Measurements from ENCODE around the gene RALGAPB. TPM values are rescaled to one million over a fixed set of nuclear protein-coding genes. Genes with fewer than 3 reads are reported as not detected.
"Not testable (repeated sequence)": the region's sequence is repeated elsewhere in the genome, so short reads cannot be mapped to it uniquely, and the experiment has no call there.

Gene RALGAPB
- polyA plus RNA-seq, 3 donors: 5.3 to 8.7 (median 6.2) TPM

GRCh38 chr20:38471245-38471644 is 1.4 kb upstream of the RALGAPB start:
- 70 to 80% (median 78%) methylated on average over 1 of the region's 1 CpG for WGBS, 3 donors
- no peak overlapping the region for H3K27ac ChIP-seq (ENCODE audit: low read depth, low read length)

GRCh38 chr20:38471987-38472512 is 593 bp upstream of the RALGAPB start:
- no peak overlapping the region for H3K27ac ChIP-seq (ENCODE audit: low read depth, low read length)
- whole genome bisulfite sequencing, 3 donors: 9 to 20% (median 20%) methylated on average over 12 of the region's 12 CpGs

- no peak overlapping the region for H3K27ac ChIP-seq (ENCODE audit: low read depth, low read length)
- WGBS, 3 donors: 5 to 15% (median 12%) methylated on average over 10 of the region's 10 CpGs
These were observed 738 bp downstream of the RALGAPB start for GRCh38 chr20:38473367-38473795.

- 96 to 98% (median 97%) methylated on average over 8 of the region's 8 CpGs for WGBS, 3 donors
These were observed 5.1 kb downstream of the RALGAPB start for GRCh38 chr20:38477747-38478146.

GRCh38 chr20:38479596-38479995 is 7.0 kb downstream of the RALGAPB start:
- H3K27ac ChIP-seq (ENCODE audit: low read depth, low read length): no peak overlapping the region
- WGBS, 3 donors: 87 to 95% (median 92%) methylated on average over 2 of the region's 2 CpGs

More at GRCh38 chr20:38477747-38478146, 5.1 kb downstream of the RALGAPB start:
- H3K27ac ChIP-seq (ENCODE audit: low read depth, low read length): no peak overlapping the region

- H3K27ac ChIP-seq (ENCODE audit: low read depth, low read length): no peak overlapping the region
These were observed 12.4 kb downstream of the RALGAPB start for GRCh38 chr20:38485041-38485440.

GRCh38 chr20:38489181-38489580 is 16.5 kb downstream of the RALGAPB start:
- 95 to 98% (median 96%) methylated on average over 3 of the region's 3 CpGs for WGBS, 3 donors
- no peak overlapping the region for H3K27ac ChIP-seq (ENCODE audit: low read depth, low read length)

- 92 to 97% (median 97%) methylated on average over 8 of the region's 8 CpGs for WGBS, 3 donors
- no peak overlapping the region for H3K27ac ChIP-seq (ENCODE audit: low read depth, low read length)
These were observed 24.7 kb downstream of the RALGAPB start for GRCh38 chr20:38497246-38497935.

- 88 to 96% (median 94%) methylated on average over 1 of the region's 1 CpG for WGBS, 3 donors
- no peak overlapping the region for H3K27ac ChIP-seq (ENCODE audit: low read depth, low read length)
These were observed 26.3 kb downstream of the RALGAPB start for GRCh38 chr20:38498909-38499308.

- WGBS, 3 donors: 66 to 82% (median 75%) methylated on average over 1 of the region's 1 CpG
- H3K27ac ChIP-seq (ENCODE audit: low read depth, low read length): no peak overlapping the region
These were observed 26.7 kb downstream of the RALGAPB start for GRCh38 chr20:38499366-38499765.

- 94 to 95% (median 95%) methylated on average over 2 of the region's 2 CpGs for WGBS, 3 donors
- no peak overlapping the region for H3K27ac ChIP-seq (ENCODE audit: low read depth, low read length)
These were observed 29.3 kb downstream of the RALGAPB start for GRCh38 chr20:38501858-38502436.

GRCh38 chr20:38504368-38505090 is 31.9 kb downstream of the RALGAPB start:
- no peak overlapping the region for H3K27ac ChIP-seq (ENCODE audit: low read depth, low read length)
- WGBS, 3 donors: 97 to 99% (median 98%) methylated on average over 3 of the region's 3 CpGs

GRCh38 chr20:38505091-38505455 is 32.4 kb downstream of the RALGAPB start:
- no peak overlapping the region for H3K27ac ChIP-seq (ENCODE audit: low read depth, low read length)
- WGBS, 3 donors: 98 to 99% (median 98%) methylated on average over 4 of the region's 4 CpGs

- not testable (repeated sequence) for H3K27ac ChIP-seq (ENCODE audit: low read depth, low read length)
- 97 to 98% (median 98%) methylated on average over 19 of the region's 19 CpGs for WGBS, 3 donors
These were observed 39.1 kb downstream of the RALGAPB start for GRCh38 chr20:38511726-38512125.

GRCh38 chr20:38514185-38514584 is 41.5 kb downstream of the RALGAPB start:
- 73 to 94% (median 88%) methylated on average over 4 of the region's 4 CpGs for WGBS, 3 donors
- H3K27ac ChIP-seq (ENCODE audit: low read depth, low read length): no peak overlapping the region

- H3K27ac ChIP-seq (ENCODE audit: low read depth, low read length): no peak overlapping the region
- WGBS, 3 donors: 81 to 93% (median 88%) methylated on average over 3 of the region's 3 CpGs
These were observed 42.3 kb downstream of the RALGAPB start for GRCh38 chr20:38514947-38515346.

- H3K27ac ChIP-seq (ENCODE audit: low read depth, low read length): no peak overlapping the region
- WGBS, 3 donors: 72 to 88% (median 79%) methylated on average over 2 of the region's 2 CpGs
These were observed 43.0 kb downstream of the RALGAPB start for GRCh38 chr20:38515631-38516030.

GRCh38 chr20:38519426-38519825 is 46.8 kb downstream of the RALGAPB start:
- 85 to 97% (median 89%) methylated on average over 1 of the region's 1 CpG for WGBS, 3 donors
- no peak overlapping the region for H3K27ac ChIP-seq (ENCODE audit: low read depth, low read length)

GRCh38 chr20:38520261-38520660 is 47.6 kb downstream of the RALGAPB start:
- H3K27ac ChIP-seq (ENCODE audit: low read depth, low read length): no peak overlapping the region

Measured in adipose tissue (tissue), 3 donors.